GM19397 (cell line): Measurements from ENCODE around the gene PAPPA2.

Experiments used
- ATAC-seq: cut with Tn5 transposase; IDR thresholded peaks from one replicate; pipeline ENCODE4 v1.9.1; 2021; ENCODE audit warnings: mild to moderate bottlenecking, moderate library complexity; ENCODE audit not compliant: unreplicated experiment

The PAPPA2 gene

GRCh38 chr1:176499671-176500070 is 36.7 kb downstream of the PAPPA2 start:
- no peak for ATAC-seq

GRCh38 chr1:176501599-176501998 is 38.6 kb downstream of the PAPPA2 start:
- no peak for ATAC-seq

- no peak for ATAC-seq
These were observed 42.0 kb downstream of the PAPPA2 start for GRCh38 chr1:176504848-176505553.

- no peak for ATAC-seq
These were observed 50.0 kb downstream of the PAPPA2 start for GRCh38 chr1:176512966-176513365.

GRCh38 chr1:176515310-176515709 is 52.3 kb downstream of the PAPPA2 start:
- no peak for ATAC-seq

GRCh38 chr1:176517484-176517883 is 54.5 kb downstream of the PAPPA2 start:
- ATAC-seq, result no peak

GRCh38 chr1:176521211-176521610 is 58.2 kb downstream of the PAPPA2 start:
- no peak for ATAC-seq

GRCh38 chr1:176522310-176522845 is 59.4 kb downstream of the PAPPA2 start:
- no peak for ATAC-seq

GRCh38 chr1:176529395-176530090 is 66.6 kb downstream of the PAPPA2 start:
- ATAC-seq, result no peak

GRCh38 chr1:176531036-176531435 is 68.1 kb downstream of the PAPPA2 start:
- ATAC-seq, result no peak

GRCh38 chr1:176531921-176532897 is 69.2 kb downstream of the PAPPA2 start:
- ATAC-seq, result no peak

GRCh38 chr1:176533020-176533419 is 70.0 kb downstream of the PAPPA2 start:
- no peak for ATAC-seq

- ATAC-seq, result no peak
These were observed 73.6 kb downstream of the PAPPA2 start for GRCh38 chr1:176536588-176536987.

- ATAC-seq, result no peak
These were observed 76.0 kb downstream of the PAPPA2 start for GRCh38 chr1:176539018-176539417.

- no peak for ATAC-seq
These were observed 77.5 kb downstream of the PAPPA2 start for GRCh38 chr1:176540428-176540827.

GRCh38 chr1:176541663-176542062 is 78.7 kb downstream of the PAPPA2 start:
- no peak for ATAC-seq

GRCh38 chr1:176542352-176542751 is 79.4 kb downstream of the PAPPA2 start:
- ATAC-seq, result no peak

- no peak for ATAC-seq
These were observed 80.6 kb downstream of the PAPPA2 start for GRCh38 chr1:176543360-176544129.

GRCh38 chr1:176545034-176545639 is 82.2 kb downstream of the PAPPA2 start:
- no peak for ATAC-seq

GRCh38 chr1:176546825-176547224 is 83.8 kb downstream of the PAPPA2 start:
- ATAC-seq, result no peak
